ENCODE data around the gene TRPM5.

DNA sequence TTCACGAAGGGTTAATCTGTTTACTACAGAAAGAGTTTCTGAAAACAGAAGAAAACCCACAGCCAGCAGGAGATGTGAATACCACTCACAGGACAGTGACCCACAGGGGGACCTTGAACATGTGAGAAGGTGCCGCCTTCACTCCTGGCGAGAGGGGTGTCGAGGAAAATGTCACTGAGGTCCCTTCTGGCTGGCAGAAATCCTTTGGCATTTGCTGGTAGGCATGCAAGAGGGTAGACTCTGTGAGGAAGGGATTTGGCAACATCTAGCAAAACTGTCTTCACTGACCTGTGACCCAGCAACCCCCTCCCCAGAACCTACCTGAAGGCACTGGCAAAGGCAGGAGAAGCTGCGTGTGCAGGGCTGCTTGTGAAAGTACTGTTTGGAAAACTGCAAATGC lies 9.1 kb upstream of the TRPM5 start:
- TF ChIP-seq, protein P1, sequence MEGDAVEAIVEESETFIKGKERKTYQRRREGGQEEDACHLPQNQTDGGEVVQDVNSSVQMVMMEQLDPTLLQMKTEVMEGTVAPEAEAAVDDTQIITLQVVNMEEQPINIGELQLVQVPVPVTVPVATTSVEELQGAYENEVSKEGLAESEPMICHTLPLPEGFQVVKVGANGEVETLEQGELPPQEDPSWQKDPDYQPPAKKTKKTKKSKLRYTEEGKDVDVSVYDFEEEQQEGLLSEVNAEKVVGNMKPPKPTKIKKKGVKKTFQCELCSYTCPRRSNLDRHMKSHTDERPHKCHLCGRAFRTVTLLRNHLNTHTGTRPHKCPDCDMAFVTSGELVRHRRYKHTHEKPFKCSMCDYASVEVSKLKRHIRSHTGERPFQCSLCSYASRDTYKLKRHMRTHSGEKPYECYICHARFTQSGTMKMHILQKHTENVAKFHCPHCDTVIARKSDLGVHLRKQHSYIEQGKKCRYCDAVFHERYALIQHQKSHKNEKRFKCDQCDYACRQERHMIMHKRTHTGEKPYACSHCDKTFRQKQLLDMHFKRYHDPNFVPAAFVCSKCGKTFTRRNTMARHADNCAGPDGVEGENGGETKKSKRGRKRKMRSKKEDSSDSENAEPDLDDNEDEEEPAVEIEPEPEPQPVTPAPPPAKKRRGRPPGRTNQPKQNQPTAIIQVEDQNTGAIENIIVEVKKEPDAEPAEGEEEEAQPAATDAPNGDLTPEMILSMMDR (IDR thresholded peaks at IDR 0.05): no peak
- TF ChIP-seq POLR2A (IDR thresholded peaks at IDR 0.05): no peak
